ENCODE measurements around the gene KIF15. TPM values are rescaled to one million over a fixed set of nuclear protein-coding genes. Genes with fewer than 3 reads are reported as not detected.
"Not testable (repeated sequence)": the region's sequence is repeated elsewhere in the genome, so short reads cannot be mapped to it uniquely, and the experiment has no call there.

KIF15 gene
- total and polyA plus RNA-seq, 10 donors: 0.74 to 5.2 (median 3.1) TPM

DNA sequence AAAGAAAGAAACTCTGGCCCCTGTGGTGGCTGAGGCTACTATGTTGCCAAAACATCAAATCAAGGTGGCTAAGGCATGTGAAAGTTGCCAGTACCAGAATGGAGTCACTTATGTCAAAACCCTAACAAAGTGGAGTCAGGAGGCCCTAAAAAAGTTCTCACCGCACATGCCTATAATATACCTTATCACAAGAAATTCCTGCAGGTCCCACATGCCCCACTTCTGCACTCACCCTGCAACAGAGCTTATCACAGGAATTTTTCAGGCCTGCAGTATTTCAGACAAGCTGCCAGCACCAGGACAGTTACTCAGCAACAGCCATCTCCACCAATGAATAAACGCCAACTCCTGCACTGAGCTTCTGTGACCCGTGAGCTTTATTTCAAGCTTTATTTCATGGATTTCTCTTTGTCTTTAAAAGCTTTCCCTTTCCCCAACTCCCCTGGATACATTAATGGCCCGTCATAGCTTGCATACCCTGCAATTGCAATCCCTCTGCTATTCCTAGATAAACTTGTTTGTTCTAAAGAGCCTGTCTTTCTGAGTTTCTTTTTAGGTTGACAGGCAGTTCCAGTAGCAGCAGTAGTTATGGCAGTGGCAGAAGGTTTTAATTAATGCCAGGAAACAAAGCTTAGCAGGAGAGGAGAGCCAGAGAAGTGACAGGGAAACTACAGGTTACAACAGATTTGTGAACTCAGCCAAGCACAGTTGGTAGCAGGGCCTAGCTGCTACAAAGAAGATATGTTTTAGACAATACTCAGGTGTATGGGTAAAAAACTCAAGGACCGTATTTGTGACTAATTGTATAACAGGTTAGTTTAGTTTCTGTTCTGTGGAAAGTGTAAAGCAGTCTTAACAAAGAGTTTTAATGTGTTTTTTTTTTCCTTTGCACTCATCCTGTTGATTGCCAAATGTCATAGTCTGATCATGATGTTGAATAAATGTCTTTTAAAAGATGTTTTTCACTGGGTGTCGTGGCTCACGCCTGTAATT lies 84.2 kb downstream of the KIF15 start:
- no peak for DNase-seq
- TF ChIP-seq, protein P1, sequence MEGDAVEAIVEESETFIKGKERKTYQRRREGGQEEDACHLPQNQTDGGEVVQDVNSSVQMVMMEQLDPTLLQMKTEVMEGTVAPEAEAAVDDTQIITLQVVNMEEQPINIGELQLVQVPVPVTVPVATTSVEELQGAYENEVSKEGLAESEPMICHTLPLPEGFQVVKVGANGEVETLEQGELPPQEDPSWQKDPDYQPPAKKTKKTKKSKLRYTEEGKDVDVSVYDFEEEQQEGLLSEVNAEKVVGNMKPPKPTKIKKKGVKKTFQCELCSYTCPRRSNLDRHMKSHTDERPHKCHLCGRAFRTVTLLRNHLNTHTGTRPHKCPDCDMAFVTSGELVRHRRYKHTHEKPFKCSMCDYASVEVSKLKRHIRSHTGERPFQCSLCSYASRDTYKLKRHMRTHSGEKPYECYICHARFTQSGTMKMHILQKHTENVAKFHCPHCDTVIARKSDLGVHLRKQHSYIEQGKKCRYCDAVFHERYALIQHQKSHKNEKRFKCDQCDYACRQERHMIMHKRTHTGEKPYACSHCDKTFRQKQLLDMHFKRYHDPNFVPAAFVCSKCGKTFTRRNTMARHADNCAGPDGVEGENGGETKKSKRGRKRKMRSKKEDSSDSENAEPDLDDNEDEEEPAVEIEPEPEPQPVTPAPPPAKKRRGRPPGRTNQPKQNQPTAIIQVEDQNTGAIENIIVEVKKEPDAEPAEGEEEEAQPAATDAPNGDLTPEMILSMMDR (IDR thresholded peaks at IDR 0.05 in 8 of 11, conservative IDR thresholded peaks at IDR 0.05 in 3 of 11): no peak
- TF ChIP-seq POLR2AphosphoS5 (IDR thresholded peaks at IDR 0.05) (no peak), POLR2A (IDR thresholded peaks at IDR 0.05) (no peak)
- H3K27ac ChIP-seq: no peak overlapping the region
- H3K36me3 ChIP-seq: peaks cover 0 to 47% (median 0%) of the 10 kb centered on the region in 6 donors
- no peaks in the 10 kb centered on the region for H3K9me3 ChIP-seq
- no peaks in the 10 kb centered on the region for H3K4me1 ChIP-seq
- no peak overlapping the region for H3K4me3 ChIP-seq
- WGBS, 5 donors: 79 to 94% (median 92%) methylated on average over 7 of the region's 7 CpGs
- H3K27me3 ChIP-seq (replicated peaks in 1 of 7): no peaks in the 10 kb centered on the region
- intact Hi-C loops (cut with DNase I; ENCODE audit: low total_unique reads): no loop called here

GRCh38 chr3:44848634-44849033 lies 87.0 kb downstream of the KIF15 start:
- WGBS, 5 donors: 38 to 82% (median 63%) methylated on average over 1 of the region's 1 CpG

GRCh38 chr3:44856663-44857062 lies 95.1 kb downstream of the KIF15 start:
- 95 to 98% (median 97%) methylated on average over 6 of the region's 6 CpGs for WGBS, 5 donors
- intact Hi-C loops (cut with DNase I; ENCODE audit: low total_unique reads); DNase-seq: not testable (repeated sequence)

More at GRCh38 chr3:44848634-44849033, 87.0 kb downstream of the KIF15 start:
- H3K4me3 ChIP-seq: no peak overlapping the region
- H3K4me1 ChIP-seq: no peaks in the 10 kb centered on the region
- no peak overlapping the region for H3K27ac ChIP-seq
- no peak for DNase-seq
- no peaks in the 10 kb centered on the region for H3K27me3 ChIP-seq (replicated peaks in 1 of 7)
- H3K36me3 ChIP-seq: peaks cover 0 to 41% (median 0%) of the 10 kb centered on the region in 6 donors
- no peak for TF ChIP-seq POLR2A (IDR thresholded peaks at IDR 0.05)
- TF ChIP-seq POLR2AphosphoS5 (IDR thresholded peaks at IDR 0.05): no peak
- TF ChIP-seq, protein P1 (IDR thresholded peaks at IDR 0.05 in 8 of 11, conservative IDR thresholded peaks at IDR 0.05 in 3 of 11): no peak
- peaks cover 0 to 4% (median 2%) of the 10 kb centered on the region in 8 donors for H3K9me3 ChIP-seq
- intact Hi-C loops (cut with DNase I; ENCODE audit: low total_unique reads): no loop called here

DNA sequence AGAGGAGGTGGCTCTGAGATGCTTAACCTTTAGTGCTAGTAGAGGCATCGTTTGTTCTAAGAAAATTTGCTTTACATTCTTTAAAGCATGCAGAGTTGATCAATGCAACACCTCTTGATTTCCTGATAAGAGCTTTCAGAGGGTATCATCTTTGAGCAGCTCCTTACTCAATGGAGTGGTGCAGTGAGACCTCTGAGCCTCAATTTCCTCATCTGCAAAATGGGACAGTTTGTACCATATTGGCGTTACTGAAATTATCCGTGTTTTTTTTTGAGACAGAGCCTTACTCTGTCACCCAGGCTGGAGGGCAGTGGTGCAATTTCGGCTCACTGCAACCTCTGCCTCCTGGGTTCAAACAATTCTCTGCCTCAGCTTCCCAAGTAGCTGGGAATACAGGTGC lies 98.5 kb downstream of the KIF15 start:
- Histone ChIP-seq H3K27ac (no peak overlapping the region), H3K36me3 (peaks cover 0 to 9% (median 0%) of the 10 kb centered on the region in 6 donors), H3K9me3 (peaks cover 0 to 32% (median 17%) of the 10 kb centered on the region in 8 donors), H3K4me3 (no peak overlapping the region), H3K4me1 (peaks cover 5 to 37% (median 19%) of the 10 kb centered on the region in 6 donors), H3K27me3 (replicated peaks in 1 of 7) (no peaks in the 10 kb centered on the region)
- DNase-seq: no peak
- 91 to 98% (median 92%) methylated on average over 4 of the region's 4 CpGs for WGBS, 5 donors
- intact Hi-C loops (cut with DNase I; ENCODE audit: low total_unique reads): no loop called here
- TF ChIP-seq, protein P1 (IDR thresholded peaks at IDR 0.05 in 8 of 11, conservative IDR thresholded peaks at IDR 0.05 in 3 of 11): no peak
- TF ChIP-seq POLR2A (IDR thresholded peaks at IDR 0.05) (no peak), POLR2AphosphoS5 (IDR thresholded peaks at IDR 0.05) (no peak)

More at GRCh38 chr3:44856663-44857062, 95.1 kb downstream of the KIF15 start:
- Histone ChIP-seq H3K36me3 (peaks cover 0 to 41% (median 0%) of the 10 kb centered on the region in 6 donors), H3K9me3 (peaks cover 0 to 44% (median 20%) of the 10 kb centered on the region in 8 donors)
- not testable (repeated sequence) for H3K27ac ChIP-seq; H3K27me3 ChIP-seq (replicated peaks in 1 of 7); H3K4me1 ChIP-seq; H3K4me3 ChIP-seq
